Activated CD8-positive, alpha-beta memory T cell treated with anti-CD3 and anti-CD28 coated beads, Interleukin-2, amount 50 U/mL, for 1 hour (primary cell): ENCODE data around the gene STBD1.
"Not testable (repeated sequence)": the region's sequence is repeated elsewhere in the genome, so short reads cannot be mapped to it uniquely, and the experiment has no call there.

Experiments used
- DNase-seq: peaks from one replicate; pipeline ENCODE4 v3.0.0-alpha.2; 2020; ENCODE audit errors: extremely low read depth

Gene STBD1

DNA sequence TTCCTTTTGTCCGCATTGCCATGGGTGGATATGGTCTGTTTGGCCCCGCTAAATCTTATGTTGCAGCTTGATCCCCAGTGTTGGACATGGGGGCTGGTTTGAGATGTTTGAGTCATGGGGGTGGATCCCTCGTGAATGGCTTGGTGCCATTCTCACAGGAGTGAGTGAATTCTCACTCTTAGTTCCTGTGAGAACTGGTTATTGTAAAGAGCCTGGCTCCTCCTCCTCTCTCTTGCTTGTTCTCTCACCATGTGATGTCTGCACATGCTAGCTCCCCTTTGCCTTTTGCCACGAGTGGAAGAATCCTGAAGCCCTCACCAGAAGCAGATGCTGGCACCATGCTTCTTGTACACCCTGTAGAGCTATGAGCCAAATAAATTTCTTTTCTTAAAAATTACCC, 22.6 kb upstream of the STBD1 start:
- DNase-seq, result no peak

DNA sequence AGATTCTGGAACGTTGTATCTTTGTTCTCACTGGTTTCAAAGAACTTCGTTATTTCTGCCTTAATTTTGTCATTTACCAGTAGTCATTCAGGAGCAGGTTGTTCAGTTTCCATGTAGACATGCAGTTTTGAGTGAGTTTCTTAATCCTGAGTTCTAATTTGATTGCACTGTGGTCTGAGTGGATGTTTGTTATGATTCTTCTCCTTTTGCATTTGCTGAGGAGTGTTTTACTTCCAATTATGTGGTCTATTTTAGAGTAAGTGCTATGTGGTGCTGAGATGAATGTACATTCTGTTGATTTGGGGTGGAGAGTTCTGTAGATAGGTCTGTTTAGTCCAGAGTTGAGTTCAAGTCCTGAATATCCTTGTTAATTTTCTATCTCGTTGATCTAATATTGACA, 18.7 kb upstream of the STBD1 start:
- DNase-seq, result not testable (repeated sequence)

DNA sequence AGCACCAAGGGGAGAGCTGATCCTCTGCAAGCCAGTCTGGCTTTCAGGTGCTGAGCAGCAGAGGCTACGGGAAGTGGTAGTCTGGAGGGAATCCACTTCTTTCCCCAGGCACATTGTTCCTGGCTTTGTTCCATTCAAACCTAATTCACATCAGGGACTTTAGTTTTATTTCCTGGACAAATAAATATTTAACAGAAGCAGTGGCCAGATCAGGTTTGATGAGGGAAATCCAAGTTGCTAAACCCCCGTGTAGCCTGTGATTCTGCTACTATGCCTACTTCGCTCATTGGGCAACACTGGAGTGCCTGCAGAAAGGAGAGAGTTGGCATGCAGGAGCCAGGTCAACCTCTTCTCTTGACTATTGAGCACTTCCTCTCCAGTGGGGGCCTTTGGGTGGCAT, 13.8 kb upstream of the STBD1 start:
- DNase-seq, result no peak

DNA sequence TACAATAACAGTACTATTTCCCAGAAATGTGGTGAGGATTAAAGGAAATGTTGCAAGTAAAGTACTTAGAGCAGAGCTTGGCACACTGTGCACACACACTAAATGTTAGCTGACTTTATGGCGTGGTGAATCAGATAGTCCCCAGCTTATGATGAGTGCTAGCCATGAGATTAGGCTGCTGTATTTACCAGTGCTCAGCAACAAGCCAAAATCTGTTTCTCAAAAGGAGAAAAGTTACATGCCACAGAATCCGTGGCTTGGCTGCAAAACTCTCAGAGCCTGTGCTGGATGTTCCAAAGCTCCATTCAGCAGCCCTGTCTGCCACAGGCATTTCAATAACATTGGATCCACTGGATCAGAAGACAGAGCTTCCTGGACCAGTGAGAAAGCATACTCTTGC, 12.8 kb upstream of the STBD1 start:
- DNase-seq, result no peak

DNA sequence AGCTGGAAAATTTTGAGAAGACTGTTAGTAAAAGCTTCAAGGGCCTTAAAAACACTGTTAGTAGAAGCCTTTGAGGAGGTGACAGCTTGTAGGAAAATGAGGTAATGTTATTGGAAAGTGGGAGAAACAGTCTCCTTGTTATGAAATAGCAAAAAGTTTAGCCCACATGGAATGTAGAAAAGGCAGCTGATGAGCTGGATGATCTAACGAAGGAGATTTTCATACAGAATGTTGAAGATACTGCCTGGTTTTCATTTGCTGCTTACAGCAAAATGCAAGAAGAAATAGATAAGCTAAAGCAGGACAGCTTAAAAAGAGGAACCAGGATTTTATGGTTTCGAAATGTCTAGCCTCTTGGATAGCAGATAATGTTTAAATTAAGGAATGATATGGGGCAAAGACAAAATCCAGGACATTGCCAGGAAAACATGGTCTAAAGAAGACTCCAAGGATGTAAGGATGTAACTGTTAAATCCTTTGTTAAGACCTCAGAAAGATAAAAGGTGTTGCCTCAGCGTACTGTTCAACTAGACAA, 10.2 kb upstream of the STBD1 start:
- no peak for DNase-seq

DNA sequence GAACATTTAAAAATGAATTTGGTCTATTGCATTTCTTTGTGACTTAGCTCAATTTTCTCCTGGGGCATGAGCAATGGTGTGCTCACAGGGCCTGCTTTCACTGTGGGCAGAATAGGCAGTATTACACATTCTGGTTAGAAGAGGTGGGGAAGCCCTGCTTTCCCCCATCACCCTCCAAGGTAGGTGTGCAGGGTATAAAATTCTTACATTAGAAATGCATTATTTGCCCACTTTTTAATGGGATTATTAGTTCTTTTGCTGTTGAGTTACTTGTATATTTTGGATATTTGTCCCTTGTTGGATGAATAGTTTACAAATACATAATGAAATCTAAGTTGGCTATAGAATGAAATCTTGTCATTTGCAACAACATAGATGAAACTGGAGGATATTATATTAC, 8.3 kb upstream of the STBD1 start:
- no peak for DNase-seq

DNA sequence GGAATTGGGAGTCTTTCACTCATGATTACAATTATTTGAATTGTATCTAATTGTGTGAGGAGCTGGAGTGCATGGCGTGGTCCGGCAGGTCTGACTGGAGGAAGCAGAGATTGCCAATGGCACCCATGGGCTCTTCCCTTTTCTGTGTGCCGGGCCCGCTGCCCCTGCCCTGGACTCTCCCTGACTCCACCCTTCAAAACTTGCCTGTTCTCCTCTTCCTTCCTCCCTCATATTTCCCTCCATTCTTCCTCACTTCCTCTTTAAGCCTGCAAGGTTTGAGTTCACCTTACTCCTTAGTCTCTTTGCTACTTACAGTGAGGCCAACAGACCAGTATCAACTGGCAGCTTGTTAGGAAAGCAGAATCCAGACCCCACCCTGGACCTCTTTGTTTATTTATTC, 6.5 kb upstream of the STBD1 start:
- no peak for DNase-seq

DNA sequence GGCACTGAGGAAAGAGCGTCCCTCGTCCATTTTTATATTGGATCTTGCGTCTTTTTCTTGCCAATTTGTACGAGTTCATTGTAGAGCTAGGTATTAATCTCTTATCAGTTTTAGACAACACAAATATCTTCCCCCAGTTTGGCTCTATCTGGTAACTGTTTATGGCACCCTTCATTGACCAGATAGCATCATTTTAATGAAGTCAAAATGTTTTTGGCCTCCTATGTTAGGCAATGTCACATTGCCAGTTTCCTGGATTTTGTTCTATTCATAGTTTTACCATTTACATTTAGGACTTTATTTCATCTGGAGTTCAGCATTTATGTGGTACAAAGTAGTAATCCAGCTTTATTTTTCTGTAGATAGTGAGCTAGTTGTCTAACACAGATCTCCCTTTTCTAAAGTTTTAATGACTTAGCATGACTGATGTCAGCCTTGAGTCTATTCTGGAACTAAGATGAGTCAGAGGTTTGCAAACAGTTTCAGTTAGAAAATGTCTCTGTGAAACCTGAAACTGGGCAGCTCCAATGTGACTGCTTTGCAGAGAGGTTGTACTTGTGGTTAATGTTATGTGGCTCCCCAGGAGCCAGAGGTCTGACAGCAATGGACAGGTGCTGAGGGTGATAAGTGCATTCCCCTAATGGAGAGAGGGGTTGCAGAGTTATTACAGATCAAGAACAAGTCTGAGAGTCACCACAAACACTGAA, 5.3 kb upstream of the STBD1 start:
- DNase-seq, result no peak

DNA sequence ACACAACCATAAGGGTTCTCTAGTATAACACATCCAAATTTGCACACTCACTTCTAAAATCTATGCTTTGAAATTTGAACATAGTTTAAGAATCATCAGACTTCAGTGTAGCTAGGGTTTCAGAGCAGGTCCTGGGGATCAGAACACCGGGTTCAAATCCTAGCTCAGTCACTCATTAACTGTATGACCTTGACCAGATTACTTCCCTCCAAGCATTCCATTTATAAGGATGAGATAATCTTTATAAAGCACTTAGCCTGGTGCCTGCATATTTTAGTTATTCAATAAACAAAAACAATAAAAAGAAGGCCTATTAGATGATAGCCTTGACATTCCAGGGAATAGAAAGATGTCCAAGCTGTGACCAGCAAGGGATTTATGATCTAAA, 4.8 kb upstream of the STBD1 start:
- no peak for DNase-seq

DNA sequence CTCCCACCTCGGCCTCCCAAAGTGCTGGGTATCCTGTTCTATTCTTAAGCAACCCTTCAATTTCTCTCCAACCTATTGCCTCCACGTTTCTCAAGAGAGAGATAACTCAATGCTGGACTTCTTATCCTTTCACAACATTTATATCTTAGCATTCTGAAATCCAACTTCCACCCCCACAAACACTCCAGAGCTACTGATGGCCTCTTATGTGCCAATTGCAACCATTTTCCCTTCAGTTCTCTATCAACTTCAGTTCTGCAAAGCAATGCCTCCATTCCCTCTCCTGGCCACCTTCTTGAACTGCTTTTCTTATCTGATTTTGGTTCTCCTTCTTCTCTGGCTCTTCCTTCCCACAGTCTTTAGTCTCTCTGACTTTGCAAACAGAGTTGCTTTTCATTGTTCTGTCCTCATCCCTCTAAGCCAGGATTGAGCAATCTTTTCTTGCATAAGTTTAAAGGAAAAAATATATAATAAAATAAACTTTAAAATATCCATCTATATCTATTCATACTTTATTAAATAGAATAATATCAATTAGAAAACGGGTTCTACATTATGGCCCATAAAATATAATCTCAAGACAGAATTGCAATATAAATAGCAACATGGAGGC, 3.6 kb upstream of the STBD1 start:
- no peak for DNase-seq

DNA sequence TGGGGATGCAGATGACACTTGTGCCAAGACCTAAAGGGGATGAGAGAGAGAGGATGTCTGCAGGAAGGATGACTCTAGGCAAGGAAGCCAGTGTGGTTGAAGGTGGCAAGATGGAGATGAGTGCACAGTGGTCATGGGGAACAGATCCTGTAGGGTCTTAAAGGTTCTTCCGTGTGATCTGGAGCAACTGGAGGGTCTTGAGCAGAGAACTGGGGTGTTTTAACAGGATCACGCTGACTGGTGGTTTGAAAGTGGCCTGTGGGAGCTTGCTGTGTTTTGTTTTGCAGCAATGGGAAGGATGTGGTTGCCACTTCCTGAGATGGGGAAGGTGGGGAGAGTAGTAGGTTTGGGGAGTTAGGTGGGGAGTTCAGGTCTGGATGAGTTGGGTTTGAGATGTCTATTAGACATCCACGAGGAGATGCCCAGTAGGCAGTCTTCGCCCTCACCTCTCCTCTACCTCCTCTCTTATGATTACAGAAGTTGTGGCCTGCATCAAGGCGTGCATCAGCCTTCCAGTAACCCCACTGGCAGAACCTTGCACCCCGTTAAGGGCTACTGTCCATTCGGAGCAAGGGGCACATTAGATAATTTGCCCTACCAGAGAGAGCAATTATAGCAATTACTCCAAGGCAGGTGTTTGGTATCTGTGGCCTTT, 1.4 kb upstream of the STBD1 start:
- DNase-seq, result no peak

DNA sequence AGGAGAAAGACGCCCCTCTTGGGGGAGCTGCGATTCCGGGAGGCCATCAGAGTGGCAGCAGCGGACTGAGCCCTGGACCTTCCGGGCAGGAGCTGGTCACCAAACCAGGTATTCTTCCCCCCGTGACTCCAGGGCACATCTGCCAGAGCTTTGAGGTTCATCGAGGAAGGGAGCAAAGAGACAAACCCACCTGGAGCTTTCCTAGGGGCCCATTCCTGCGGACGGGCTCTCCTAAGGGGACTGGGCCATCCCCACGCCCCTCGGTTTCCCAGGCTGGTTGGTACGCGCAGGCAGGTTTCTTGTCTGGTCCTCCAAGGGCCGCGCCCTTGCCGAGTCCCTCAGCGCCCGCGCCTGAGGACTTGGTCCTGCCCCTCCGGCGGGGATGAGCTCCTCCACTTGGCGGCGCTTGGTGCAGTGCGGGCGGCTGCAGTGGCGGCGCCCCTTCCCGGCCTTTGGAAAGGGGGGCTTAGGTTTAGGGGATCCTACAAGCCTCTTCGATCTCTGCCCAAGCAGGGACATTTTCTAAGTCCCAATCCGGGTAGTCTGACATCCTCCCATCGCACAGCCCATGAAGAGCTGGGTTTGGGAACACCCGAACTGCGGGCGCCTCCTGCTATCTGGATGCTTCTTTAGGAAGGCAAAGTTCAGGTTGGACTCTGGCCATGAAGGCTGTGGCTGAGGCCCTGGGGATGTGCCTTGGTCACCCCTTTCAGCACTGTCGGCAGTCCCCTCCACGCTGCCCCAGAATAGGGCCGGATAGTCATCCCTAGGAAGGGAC, 538 bp downstream of the STBD1 start:
- no peak for DNase-seq

DNA sequence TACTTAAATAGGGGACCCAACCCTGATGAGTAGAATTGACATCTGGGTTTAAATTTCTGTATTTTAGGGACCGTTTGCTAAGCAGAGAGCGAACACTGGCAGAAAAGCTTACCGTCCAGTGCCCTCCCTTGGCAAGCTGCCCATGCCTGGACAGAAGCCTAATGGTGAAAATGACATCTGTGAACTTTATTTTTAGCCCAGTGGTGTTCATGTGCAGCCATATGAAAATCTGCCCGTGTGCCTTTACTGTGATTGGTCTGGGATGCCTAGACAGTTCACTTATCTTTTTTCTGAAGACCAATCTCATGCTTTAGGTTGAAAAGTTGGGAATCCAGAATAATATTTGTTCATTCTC, 1.1 kb downstream of the STBD1 start:
- DNase-seq, result no peak

DNA sequence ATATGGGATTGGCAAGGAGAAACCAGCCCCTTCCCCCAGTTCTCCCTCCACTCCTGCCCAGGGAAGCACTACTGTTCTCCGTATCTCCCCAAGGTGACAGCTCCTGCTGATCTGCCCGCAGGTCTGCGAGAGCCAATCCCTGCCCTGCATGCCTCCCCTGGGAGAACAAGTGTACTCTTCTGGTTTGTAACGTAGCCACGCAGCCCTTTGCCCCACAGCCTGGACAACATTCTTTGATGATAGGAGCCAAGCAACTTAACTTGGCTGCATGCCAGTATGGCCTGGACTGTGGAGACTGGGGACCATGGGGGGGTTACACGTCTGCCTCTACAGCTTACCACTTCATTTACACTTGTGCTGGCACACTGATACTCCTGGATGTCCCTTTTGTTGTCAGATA, 2.0 kb downstream of the STBD1 start:
- no peak for DNase-seq

DNA sequence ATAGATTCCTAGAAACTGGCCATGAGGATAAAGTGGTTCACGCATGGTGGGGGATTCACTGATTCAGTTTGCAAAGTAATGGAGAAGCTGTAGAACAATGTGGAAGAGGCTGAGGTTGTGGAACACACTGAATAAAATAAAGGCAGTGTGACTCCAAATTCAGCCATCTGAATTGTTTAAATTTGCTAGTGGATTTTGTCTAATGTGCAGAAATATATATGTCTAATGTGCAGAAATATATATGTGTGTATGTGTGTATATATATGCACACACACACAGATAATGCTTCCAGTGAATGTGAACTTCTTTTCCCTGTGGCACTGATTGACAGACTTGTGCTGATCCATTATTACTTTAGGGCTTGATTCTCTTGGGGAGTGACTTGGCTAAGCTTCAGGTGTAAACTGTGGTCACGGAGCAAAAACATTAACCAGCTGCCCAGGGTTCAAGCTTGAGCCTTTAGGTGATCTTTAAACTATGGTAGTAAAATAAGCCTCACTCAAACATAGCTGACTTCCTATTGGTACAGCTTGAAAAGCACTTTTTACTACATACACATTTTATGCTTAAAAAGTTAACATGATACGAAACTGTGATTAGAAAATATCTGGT, 3.5 kb downstream of the STBD1 start:
- no peak for DNase-seq

DNA sequence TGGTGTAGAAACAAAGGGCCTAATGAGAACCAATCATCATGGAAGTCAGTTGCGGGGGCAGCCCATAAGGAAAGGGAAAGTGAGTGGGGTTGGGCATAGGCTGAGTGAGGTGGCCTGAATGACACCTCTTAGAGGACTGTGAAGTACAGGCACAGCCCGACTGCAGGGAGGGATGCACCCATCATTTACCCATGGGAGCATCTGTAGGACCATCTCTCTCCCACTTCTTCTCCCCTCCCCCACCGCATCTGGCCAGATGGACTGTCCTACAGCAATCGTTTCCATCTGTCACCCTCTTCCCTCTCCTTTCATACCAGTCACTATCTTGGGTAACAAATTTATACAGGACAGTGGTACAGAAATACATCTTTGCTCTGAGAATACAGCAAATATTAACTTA, 4.2 kb downstream of the STBD1 start:
- no peak for DNase-seq

DNA sequence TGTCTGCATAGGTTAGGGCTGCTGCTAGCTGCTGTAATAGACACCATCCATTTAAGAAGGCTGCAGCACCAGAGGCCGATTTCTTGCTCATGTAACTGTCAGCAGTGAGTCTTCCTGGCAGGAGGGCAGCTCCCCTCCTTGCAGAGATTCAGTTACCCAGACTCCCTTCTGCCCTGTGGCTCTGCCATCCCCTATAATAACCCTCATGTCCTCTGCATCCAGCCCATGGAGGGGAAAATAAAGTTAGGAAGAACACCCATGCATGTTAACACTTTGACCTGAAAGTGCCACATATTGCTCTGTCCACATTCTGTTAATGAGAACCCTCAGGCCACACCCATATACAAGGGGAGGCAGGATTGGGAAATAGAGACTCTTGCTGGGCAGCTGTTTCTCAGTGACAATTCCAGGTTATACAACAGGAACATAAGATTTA, 5.4 kb downstream of the STBD1 start:
- DNase-seq, result no peak

DNA sequence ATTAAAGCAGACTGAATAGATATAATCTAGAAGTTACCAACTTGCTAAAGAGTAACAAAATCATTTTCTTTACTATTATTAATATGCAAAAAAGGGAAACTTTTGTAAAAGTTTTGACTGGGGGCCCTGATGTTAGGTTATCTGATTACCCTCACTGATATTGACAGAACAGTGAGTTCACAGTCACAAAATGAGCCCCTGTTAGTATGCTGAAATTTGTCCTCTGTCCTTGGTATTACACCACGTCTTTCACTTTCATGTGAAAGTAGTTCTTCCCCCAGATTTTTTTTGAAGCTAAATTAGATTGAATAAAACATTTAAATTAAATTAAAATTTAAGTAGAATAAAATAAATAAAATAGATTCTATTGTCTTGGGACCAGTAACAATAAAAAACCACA, 5.9 kb downstream of the STBD1 start:
- DNase-seq, result no peak

DNA sequence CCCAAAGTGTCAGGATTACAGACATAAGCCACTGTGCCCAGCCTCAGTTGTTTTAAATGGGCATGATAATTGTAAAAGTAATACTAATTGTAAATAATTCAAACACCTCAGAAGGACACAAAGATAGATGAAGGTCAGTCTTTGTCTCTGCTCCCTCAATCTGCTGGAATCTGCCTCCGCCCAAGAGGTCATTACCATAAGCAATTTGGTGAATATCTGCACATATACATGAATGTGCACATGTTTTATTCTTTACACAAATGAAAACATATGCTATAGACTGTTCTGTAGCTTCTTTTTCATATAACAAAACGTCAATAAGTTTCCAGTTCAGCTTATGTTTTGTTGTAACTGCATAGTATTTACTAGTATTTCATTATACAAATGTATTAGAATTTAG, 7.0 kb downstream of the STBD1 start:
- DNase-seq, result no peak

DNA sequence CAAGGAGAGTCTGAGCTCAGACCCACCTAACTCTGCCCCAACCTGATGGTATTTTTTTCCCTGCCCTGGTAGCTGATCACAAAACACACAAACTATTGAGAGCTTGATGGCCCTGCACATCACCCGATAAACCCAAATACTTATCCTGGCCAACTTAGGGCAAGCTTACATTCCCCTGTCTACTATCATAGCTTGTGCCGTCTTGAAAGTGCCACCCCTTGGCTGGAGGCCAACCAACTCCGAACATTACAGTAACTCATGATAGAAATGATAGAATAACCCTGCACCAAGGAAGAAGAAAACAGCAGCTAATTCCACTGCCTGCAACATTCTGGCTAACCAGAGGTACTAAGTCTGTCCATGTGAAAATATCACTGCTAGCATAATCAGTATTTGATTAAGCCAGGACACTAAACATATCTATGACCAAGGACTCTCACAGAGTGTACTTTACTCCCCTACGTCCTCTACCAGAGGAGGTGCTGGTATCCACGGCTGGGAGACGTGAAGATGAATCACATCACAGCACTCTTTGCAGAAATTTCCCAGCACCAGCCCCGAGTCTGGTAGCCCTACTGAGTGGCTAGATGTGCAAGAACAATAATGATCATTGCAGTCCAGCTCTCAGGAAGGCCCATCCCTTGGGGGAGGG, 8.9 kb downstream of the STBD1 start:
- DNase-seq, result no peak

DNA sequence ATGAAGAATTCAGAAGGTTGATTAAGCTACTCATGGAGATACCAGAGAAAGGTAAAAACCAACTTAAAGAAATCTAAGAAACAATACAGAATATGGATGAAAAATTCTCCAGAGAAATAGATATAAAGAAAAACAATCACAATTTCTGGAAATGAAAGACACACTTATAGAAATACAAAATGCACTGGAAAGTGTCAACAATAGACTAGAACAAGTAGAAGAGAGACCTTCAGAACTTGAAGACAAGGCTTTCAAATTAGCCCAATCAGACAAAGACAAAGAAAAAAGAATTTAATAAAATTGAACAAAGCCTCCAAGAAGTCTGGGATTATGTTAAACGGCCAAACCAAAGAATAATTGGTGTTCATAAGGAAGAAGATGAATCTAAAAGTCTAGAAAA, 9.6 kb downstream of the STBD1 start:
- DNase-seq, result no peak

DNA sequence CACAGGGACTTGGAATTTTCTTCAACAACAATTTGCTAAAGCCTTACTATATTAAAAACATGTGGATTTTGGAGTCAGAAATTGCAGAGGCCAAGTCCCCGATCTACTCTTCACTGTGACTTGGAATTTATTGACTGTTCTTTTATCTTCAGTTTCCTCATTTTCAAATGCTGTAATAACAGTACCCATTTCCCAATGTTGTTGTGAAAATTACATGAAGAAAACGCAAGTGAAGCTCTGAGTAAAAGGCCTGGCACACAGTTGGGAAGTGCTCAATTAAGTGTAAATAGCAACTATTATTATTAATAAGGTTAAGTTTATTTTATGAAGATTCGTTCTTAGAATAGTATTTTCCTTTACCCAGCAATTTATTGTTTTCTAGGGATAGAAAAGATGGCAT, 15.7 kb downstream of the STBD1 start:
- DNase-seq, result no peak
